Measurements from ENCODE around the gene WASHC3.

WASHC3 gene

GRCh38 chr12:102050660-102051430, 10.9 kb downstream of the WASHC3 start:
- no peak for ATAC-seq
- TF ChIP-seq PATZ1 (CRISPR knock-in tag; IDR thresholded peaks at IDR 0.05; ENCODE audit: borderline replicate concordance) (no peak), ZC3H10 (CRISPR knock-in tag; IDR thresholded peaks at IDR 0.05) (no peak), PPARA (CRISPR knock-in tag; IDR thresholded peaks at IDR 0.05; ENCODE audit: borderline replicate concordance) (no peak), CSDC2 (CRISPR knock-in tag; IDR thresholded peaks at IDR 0.05) (no peak), BACH2 (CRISPR knock-in tag; IDR thresholded peaks at IDR 0.05; ENCODE audit: borderline replicate concordance) (no peak), POU6F1 (CRISPR knock-in tag; IDR thresholded peaks at IDR 0.05; ENCODE audit: borderline replicate concordance, low read depth) (no peak), RARB (CRISPR knock-in tag; IDR thresholded peaks at IDR 0.05) (no peak), ISL1 (CRISPR knock-in tag; IDR thresholded peaks at IDR 0.05) (no peak), CREB5 (CRISPR knock-in tag; IDR thresholded peaks at IDR 0.05; ENCODE audit: low read depth) (no peak), TOX (CRISPR knock-in tag; IDR thresholded peaks at IDR 0.05; ENCODE audit: borderline replicate concordance) (no peak), ZNF70 (CRISPR knock-in tag; IDR thresholded peaks at IDR 0.05) (no peak), ARNTL (CRISPR knock-in tag; IDR thresholded peaks at IDR 0.05; ENCODE audit: borderline replicate concordance, low read depth) (no peak), ESRRG (CRISPR knock-in tag; IDR thresholded peaks at IDR 0.05) (no peak), ZFP30 (CRISPR knock-in tag; IDR thresholded peaks at IDR 0.05) (no peak), CSRNP3 (CRISPR knock-in tag; IDR thresholded peaks at IDR 0.05) (no peak)

GRCh38 chr12:102043928-102044327, 17.9 kb downstream of the WASHC3 start:
- ATAC-seq = no peak
- no peak for TF ChIP-seq ZC3H10 (CRISPR knock-in tag; IDR thresholded peaks at IDR 0.05)
- TF ChIP-seq POU6F1 (CRISPR knock-in tag; IDR thresholded peaks at IDR 0.05; ENCODE audit: borderline replicate concordance, low read depth) = no peak
- TF ChIP-seq TOX (CRISPR knock-in tag; IDR thresholded peaks at IDR 0.05; ENCODE audit: borderline replicate concordance) = no peak
- TF ChIP-seq ZFP30 (CRISPR knock-in tag; IDR thresholded peaks at IDR 0.05) = no peak
- TF ChIP-seq CSRNP3 (CRISPR knock-in tag; IDR thresholded peaks at IDR 0.05) = no peak
- TF ChIP-seq ZNF8 (CRISPR knock-in tag; IDR thresholded peaks at IDR 0.05) = no peak
- TF ChIP-seq TSHZ2 (CRISPR knock-in tag; IDR thresholded peaks at IDR 0.05) = no peak
- no peak for TF ChIP-seq OSR1 (CRISPR knock-in tag; IDR thresholded peaks at IDR 0.05)
- TF ChIP-seq TCF4 (CRISPR knock-in tag; IDR thresholded peaks at IDR 0.05; ENCODE audit: borderline replicate concordance) = no peak
- no peak for TF ChIP-seq ZNF565 (CRISPR knock-in tag; conservative IDR thresholded peaks at IDR 0.05; ENCODE audit: low read depth)
- TF ChIP-seq RARB (CRISPR knock-in tag; IDR thresholded peaks at IDR 0.05) = no peak
- no peak for TF ChIP-seq PPARA (CRISPR knock-in tag; IDR thresholded peaks at IDR 0.05; ENCODE audit: borderline replicate concordance)
- TF ChIP-seq ESRRG (CRISPR knock-in tag; IDR thresholded peaks at IDR 0.05) = no peak
- no peak for TF ChIP-seq ZFP3 (CRISPR knock-in tag; IDR thresholded peaks at IDR 0.05)
- TF ChIP-seq GLIS3 (CRISPR knock-in tag; IDR thresholded peaks at IDR 0.05) = no peak
- TF ChIP-seq ISL1 (CRISPR knock-in tag; IDR thresholded peaks at IDR 0.05) = no peak
- no peak for TF ChIP-seq BACH2 (CRISPR knock-in tag; IDR thresholded peaks at IDR 0.05; ENCODE audit: borderline replicate concordance)
- TF ChIP-seq ZNF70 (CRISPR knock-in tag; IDR thresholded peaks at IDR 0.05) = no peak
